Ishikawa (cell line): Measurements from ENCODE around the gene INPP4B.
A peak's percentile ranks its signal among the peaks of the same experiment; 100 is the strongest.

Source experiments
- CEBPB ChIP-seq: IDR thresholded peaks from 2 replicates; pipeline ENCODE4 v1.6.1; 2012
- CREB1 ChIP-seq: IDR thresholded peaks from 2 replicates; pipeline ENCODE4 v1.6.1; 2012; ENCODE audit warnings: low read depth
- EGR1 ChIP-seq: IDR thresholded peaks from 2 replicates; pipeline ENCODE4 v1.6.1; 2012
- EP300 ChIP-seq: IDR thresholded peaks from 2 replicates; pipeline ENCODE4 v1.6.1; 2012; ENCODE audit warnings: borderline replicate concordance
- FOXM1 ChIP-seq: IDR thresholded peaks from 2 replicates; pipeline ENCODE4 v1.6.1; 2012; ENCODE audit warnings: low read depth, borderline replicate concordance
- NFIC ChIP-seq: IDR thresholded peaks from 2 replicates; pipeline ENCODE4 v1.6.1; 2012
- RAD21 ChIP-seq: IDR thresholded peaks from 2 replicates; pipeline ENCODE4 v1.6.1; 2012; ENCODE audit warnings: low read depth
- REST ChIP-seq: IDR thresholded peaks from 2 replicates; pipeline ENCODE4 v1.6.1; 2012; ENCODE audit warnings: low read depth, mild to moderate bottlenecking
- TAF1 ChIP-seq: IDR thresholded peaks from 2 replicates; pipeline ENCODE4 v1.6.1; 2012; ENCODE audit warnings: low read depth, mild to moderate bottlenecking
- TCF12 ChIP-seq: IDR thresholded peaks from 2 replicates; pipeline ENCODE4 v1.6.1; 2012; ENCODE audit warnings: low read depth
- TEAD4 ChIP-seq: IDR thresholded peaks from 2 replicates; pipeline ENCODE4 v1.6.1; 2012
- YY1 ChIP-seq: IDR thresholded peaks from 2 replicates; pipeline ENCODE4 v1.6.1; 2012; ENCODE audit warnings: low read depth
- ZBTB7A ChIP-seq: IDR thresholded peaks from 2 replicates; pipeline ENCODE4 v1.6.1; 2012; ENCODE audit warnings: low read depth
- TF ChIP-seq, protein P1 (sequence below): IDR thresholded peaks from 2 replicates; pipeline ENCODE4 v1.6.1; 2012
- TF ChIP-seq, protein P2 (sequence below): IDR thresholded peaks from 2 replicates; pipeline ENCODE4 v1.6.1; 2012

INPP4B gene

GRCh38 chr4:142824368-142824767 lies 21.7 kb downstream of the INPP4B start:
- TF ChIP-seq, protein P1, sequence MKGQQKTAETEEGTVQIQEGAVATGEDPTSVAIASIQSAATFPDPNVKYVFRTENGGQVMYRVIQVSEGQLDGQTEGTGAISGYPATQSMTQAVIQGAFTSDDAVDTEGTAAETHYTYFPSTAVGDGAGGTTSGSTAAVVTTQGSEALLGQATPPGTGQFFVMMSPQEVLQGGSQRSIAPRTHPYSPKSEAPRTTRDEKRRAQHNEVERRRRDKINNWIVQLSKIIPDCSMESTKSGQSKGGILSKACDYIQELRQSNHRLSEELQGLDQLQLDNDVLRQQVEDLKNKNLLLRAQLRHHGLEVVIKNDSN: no peak
- TF ChIP-seq TEAD4 (no peak), EGR1 (no peak), FOXM1 (no peak), NFIC (no peak), YY1 (no peak), EP300 (no peak), RAD21 (no peak), CREB1 (no peak), ZBTB7A (no peak), TCF12 (no peak), REST (no peak), TAF1 (no peak), CEBPB (no peak)
- TF ChIP-seq, protein P2, sequence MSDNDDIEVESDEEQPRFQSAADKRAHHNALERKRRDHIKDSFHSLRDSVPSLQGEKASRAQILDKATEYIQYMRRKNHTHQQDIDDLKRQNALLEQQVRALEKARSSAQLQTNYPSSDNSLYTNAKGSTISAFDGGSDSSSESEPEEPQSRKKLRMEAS: no peak

- no peak for TF ChIP-seq CREB1
Measured at GRCh38 chr4:142823796-142824195, 22.3 kb downstream of the INPP4B start.

DNA sequence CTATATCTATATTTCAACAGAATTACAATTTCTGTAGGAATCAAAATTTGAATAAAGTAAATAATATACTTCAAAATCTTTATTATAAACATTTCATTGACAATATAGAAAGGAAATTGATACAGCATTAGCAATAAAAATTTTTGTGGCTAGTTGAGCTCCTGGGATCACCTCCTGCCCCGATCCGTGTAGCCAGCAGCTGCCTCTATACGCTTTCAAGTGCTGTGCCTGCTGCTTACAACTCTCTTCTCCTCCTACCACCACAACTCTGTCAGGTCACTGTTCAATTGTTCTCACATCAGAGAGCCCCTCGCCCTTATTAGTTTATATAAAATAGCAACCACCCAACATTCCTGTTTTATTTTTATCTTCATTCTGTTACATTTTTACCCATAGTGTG lies 27.6 kb downstream of the INPP4B start:
- TF ChIP-seq NFIC (no peak), YY1 (no peak), ZBTB7A (no peak), FOXM1 (no peak), TEAD4 (no peak), CREB1 (no peak), EGR1 (no peak)
- TF ChIP-seq, protein P1: no peak

DNA sequence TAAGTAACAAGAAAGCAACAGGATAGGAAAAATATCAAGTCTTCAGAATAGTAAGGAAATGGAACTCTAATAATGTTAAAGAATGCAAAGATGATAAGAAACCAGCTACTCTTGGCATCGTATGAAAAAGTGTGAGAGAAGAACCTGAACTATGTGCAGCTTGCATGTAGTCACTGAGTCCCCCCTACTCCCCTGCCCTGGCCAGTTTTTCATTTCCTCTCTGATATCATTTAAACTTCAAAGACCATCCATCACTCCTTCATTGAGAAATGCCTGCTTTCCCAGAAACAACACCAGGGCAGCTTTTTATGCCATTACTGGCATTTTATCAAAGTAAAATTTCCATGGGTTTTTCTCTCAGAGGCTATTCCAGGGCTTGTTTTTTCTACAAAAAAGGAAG lies 28.1 kb downstream of the INPP4B start:
- TF ChIP-seq REST: no peak
- no peak for TF ChIP-seq TAF1
- no peak for TF ChIP-seq TEAD4
- no peak for TF ChIP-seq YY1
- TF ChIP-seq, protein P2: no peak
- TF ChIP-seq EGR1: no peak
- no peak for TF ChIP-seq ZBTB7A
- no peak for TF ChIP-seq FOXM1
- TF ChIP-seq NFIC: no peak
- no peak for TF ChIP-seq EP300
- no peak for TF ChIP-seq TCF12
- no peak for TF ChIP-seq RAD21
- TF ChIP-seq, protein P1: no peak
- TF ChIP-seq CEBPB: no peak
- no peak for TF ChIP-seq CREB1

DNA sequence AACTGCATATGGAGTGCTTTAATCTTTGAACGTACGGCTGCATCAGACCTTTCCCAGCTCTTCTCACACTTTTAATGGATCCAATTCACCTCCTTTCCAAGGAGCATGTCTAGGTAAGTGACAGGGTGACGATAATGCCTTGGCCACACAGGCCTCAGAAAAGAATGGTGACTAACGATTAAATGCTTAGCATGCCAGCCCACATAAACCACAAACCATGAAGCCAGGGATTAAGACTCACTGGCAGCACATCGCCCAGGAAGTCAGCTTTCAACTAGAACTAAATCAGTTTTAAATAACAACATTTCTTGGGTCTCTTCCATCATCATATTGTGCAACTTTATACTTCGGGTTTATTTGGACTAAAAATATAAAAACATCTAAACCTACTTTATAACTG lies 28.7 kb downstream of the INPP4B start:
- TF ChIP-seq CEBPB (peak; percentile 59; the same call in 1 of the 2 replicates), REST (no peak), NFIC (peak; percentile 60; the same call in 1 of the 2 replicates), ZBTB7A (no peak), RAD21 (no peak), EP300 (peak; percentile 43; the same call in 1 of the 2 replicates), TAF1 (no peak), TCF12 (no peak), TEAD4 (peak; percentile 85)
- TF ChIP-seq, protein P2: peak; percentile 16; the same call in 1 of the 2 replicates
